Aorta (tissue), 5 donors: Measurements from ENCODE around the gene GATAD2A. TPM values are rescaled to one million over a fixed set of nuclear protein-coding genes. Genes with fewer than 3 reads are reported as not detected.

ENCODE experiments used
- ATAC-seq: fragments of 200-7000 bp; cut with Tn5 transposase; one replicate; pipeline ENCODE4 v1.9.1; 2022; ENCODE audit warnings: moderate library complexity; ENCODE audit not compliant: low FRiP score
- DNase-seq, 2 donors: peaks; one replicate each; pipeline ENCODE4 v3.0.0-alpha.2; 2020
- H3K27ac ChIP-seq, 2 donors: one replicate each; pipeline ENCODE4 v1.5.1; 2013; ENCODE audit warnings: low read length in 2 of 2, mild to moderate bottlenecking in 2 of 2, moderate library complexity in 2 of 2, control low read depth in 1 of 2, inconsistent platforms in 1 of 2, low read depth in 1 of 2
- H3K27me3 ChIP-seq, 2 donors: one replicate each; pipeline ENCODE4 v1.6.1; 2013; ENCODE audit warnings: control low read depth in 1 of 2, low read length in 1 of 2, mild to moderate bottlenecking in 1 of 2, moderate library complexity in 1 of 2; ENCODE audit not compliant: insufficient read depth in 2 of 2, control insufficient read depth in 1 of 2
- H3K36me3 ChIP-seq, 2 donors: one replicate each; pipeline ENCODE4 v1.6.1; 2013; ENCODE audit warnings: control low read depth in 1 of 2, low read length in 1 of 2, mild to moderate bottlenecking in 1 of 2; ENCODE audit not compliant: insufficient read depth in 2 of 2, control insufficient read depth in 1 of 2
- H3K4me1 ChIP-seq, 2 donors: one replicate each; pipeline ENCODE4 v1.6.1; 2013; ENCODE audit warnings: low read length in 2 of 2, control low read depth in 1 of 2, mild to moderate bottlenecking in 1 of 2, moderate library complexity in 1 of 2; ENCODE audit not compliant: insufficient read depth in 2 of 2, control insufficient read depth in 1 of 2
- H3K4me3 ChIP-seq, 2 donors: one replicate each; pipeline ENCODE4 v1.5.1; 2013; ENCODE audit warnings: low read length in 2 of 2, control low read depth in 1 of 2, mild to moderate bottlenecking in 1 of 2
- H3K9me3 ChIP-seq: one replicate; pipeline ENCODE4 v1.6.1; 2013; ENCODE audit warnings: mild to moderate bottlenecking, low read length; ENCODE audit not compliant: control insufficient read depth
- WGBS, 2 donors: extraction: QIAGEN DNeasy Blood & Tissue Kit; methylation state at CpG; one replicate each; pipeline ENCODE4 v1.1.7; 2013; 5-methylcytosine and 5-hydroxymethylcytosine counted together
- intact Hi-C, 2 donors: fragments of 100-400 bp; cut with DNase I; formaldehyde crosslinking; loops; one replicate each; pipeline versions ENCODE4 v1.14.2 to v1.15.0; 2022
- polyA plus RNA-seq, 2 donors: library from polyadenylated mRNA; stranded (reverse); fragments of 200-250 nt; gene quantifications; one replicate each; pipeline ENCODE4 v1.2.3, GENCODE V29; 2013
- total RNA-seq, 2 donors: library from RNA; stranded (reverse); fragmentation: NEBNext Ultra II Directional; extraction: Animal tissue kit (Norgen Biotek cat#: 25700); gene quantifications; one replicate each; pipeline ENCODE4 v1.2.1, GENCODE V29; 2021
- donor health status: healthy with polysubstance abuse.
- donor health status: Bipolar disorder and iron deficiency.
- donor health status: DM: no; HTN: no; CAD: no.
- donor health status: DM: no; HTN: no; CAD: no.
- donor health status: DM: yes; HTN: yes; CAD: no.

Gene GATAD2A
- total and polyA plus RNA-seq, 4 donors = 17.9 to 86.7 (median 50.7) TPM

DNA sequence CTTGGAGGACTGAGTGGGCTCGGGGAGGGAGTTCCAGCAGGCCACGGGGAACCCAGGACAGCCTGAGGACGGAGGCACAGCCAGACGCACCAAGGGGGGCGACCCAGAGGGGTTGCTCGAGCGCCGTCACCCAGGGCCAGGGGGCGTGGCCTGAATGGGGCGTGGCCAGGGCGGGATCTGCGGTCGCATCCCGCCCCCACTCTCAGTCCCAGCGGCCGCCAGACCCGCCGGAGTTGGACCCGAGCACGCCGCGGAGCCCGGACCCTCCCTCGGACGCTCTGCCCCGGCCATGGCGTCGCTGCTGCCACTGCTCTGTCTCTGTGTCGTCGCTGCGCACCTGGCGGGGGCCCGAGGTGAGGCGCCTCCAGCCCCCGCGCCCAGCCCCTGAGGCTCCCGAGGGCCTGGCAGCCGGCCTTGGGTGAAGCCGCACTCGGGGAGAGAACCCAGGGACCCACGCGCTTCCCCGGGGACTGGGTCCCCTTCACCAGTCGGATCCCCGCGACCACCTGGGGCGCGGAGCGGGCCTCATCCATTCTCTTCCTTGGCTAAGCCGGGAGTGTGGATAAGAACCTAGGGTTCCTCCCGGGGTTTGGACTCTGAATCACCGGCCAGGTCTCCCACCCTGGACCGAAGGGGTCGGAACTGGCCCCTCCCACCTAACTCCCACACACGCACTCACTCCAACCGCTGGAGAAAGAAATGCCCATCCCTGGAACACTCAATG, 132.7 kb downstream of the GATAD2A start, which contains the start of gene CILP2:
Gene CILP2 (plus strand): TSS at position 205 of the 724 bp plus-strand sequence. CDS start 85 bp downstream, at position 290.
- Histone ChIP-seq H3K27me3 (no peaks in the 10 kb centered on the region), H3K27ac (no peak within 1 kb of the TSS), H3K4me3 (no peak within 1 kb of the TSS), H3K4me1 (no peaks in the 10 kb centered on the region), H3K36me3 (no peaks in the 10 kb centered on the region), H3K9me3 (no peaks in the 10 kb centered on the region)
- WGBS, 2 donors = 2 to 3% methylated on average over 47 to 56 of the region's 56 CpGs
- intact Hi-C loops = no loop called here
- ATAC-seq (no peak), DNase-seq (peak in 1 of 2 donors; percentile 86)

DNA sequence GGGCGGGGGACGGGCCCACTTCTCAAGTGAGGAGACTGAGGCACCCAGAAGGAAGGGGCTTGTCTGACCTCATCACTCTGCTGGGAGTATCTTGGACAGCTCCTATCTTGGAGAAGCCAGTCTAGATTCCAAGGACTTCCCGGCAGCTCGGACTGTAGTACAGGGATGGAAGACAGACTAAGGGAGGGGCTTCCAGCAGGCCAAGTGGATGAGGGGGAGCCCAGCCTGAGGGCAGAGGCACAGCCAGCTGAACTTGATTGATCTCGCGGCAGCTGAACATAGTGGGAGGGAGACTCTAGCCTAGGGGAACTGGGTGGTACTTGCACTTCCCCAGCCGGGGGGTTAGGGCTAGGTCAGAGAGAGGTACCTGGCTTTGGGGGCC, 133.3 kb downstream of the GATAD2A start:
- no peak overlapping the region for H3K4me3 ChIP-seq
- 25 to 27% methylated on average over 7 of the region's 7 CpGs for WGBS, 2 donors
- no peak for ATAC-seq
- no peak for DNase-seq
- H3K9me3 ChIP-seq = no peaks in the 10 kb centered on the region
- H3K27ac ChIP-seq = no peak overlapping the region
- H3K36me3 ChIP-seq = no peaks in the 10 kb centered on the region
- intact Hi-C loops = no loop called here
- H3K27me3 ChIP-seq = no peaks in the 10 kb centered on the region
- H3K4me1 ChIP-seq = no peaks in the 10 kb centered on the region

DNA sequence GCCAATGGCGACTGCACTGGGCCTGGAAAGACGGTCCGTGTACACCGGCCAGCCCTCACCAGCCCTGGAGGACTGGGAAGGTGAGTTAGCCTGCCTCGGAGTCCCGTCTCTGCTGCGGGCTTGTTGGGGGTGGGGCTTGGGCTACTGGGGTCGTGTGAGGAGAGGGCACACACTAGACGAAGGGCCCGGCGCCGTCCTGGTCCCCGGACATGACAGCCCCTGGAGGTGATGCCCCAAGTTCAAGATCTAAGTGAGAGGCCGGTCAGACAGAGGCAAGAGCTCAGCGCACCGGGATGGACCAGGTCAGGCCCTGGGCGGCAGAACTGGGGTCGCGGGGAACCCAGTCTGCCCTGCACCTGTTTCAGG, 134.2 kb downstream of the GATAD2A start:
- 27 to 32% methylated on average over 18 to 19 of the region's 19 CpGs for WGBS, 2 donors
- Histone ChIP-seq H3K4me1 (no peaks in the 10 kb centered on the region), H3K36me3 (no peaks in the 10 kb centered on the region), H3K27me3 (no peaks in the 10 kb centered on the region), H3K27ac (no peak overlapping the region), H3K9me3 (no peaks in the 10 kb centered on the region), H3K4me3 (no peak overlapping the region)
- no peak for DNase-seq
- intact Hi-C loops = no loop called here
- ATAC-seq = no peak

DNA sequence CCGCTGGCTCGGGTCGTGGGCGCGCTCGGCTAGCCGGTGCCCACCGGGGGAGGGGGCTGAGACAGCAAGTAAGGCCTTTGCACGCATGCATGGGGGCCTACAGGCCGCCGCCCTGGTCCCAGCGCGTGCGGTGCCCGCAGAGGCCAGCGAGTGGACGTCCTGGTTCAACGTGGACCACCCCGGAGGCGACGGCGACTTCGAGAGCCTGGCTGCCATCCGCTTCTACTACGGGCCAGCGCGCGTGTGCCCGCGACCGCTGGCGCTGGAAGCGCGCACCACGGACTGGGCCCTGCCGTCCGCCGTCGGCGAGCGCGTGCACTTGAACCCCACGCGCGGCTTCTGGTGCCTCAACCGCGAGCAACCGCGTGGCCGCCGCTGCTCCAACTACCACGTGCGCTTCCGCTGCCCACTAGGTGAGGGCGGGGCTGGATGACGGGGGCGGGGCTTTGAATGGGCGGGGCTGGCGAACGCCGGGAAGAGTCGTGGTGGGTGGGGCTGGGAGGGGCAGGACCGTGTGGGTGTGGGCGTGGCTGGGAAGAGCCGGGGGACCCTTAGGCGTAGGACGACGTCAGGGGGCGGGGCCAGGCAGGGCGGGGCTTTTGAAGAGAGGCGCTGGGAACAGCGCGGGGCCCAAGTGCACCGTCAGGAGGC, 134.7 kb downstream of the GATAD2A start:
- H3K27me3 ChIP-seq = no peaks in the 10 kb centered on the region
- WGBS, 2 donors = 8 to 9% methylated on average over 70 to 74 of the region's 74 CpGs
- no peak overlapping the region for H3K27ac ChIP-seq
- peak; percentile 74 to 90 for DNase-seq
- ATAC-seq = peak; percentile 28
- intact Hi-C loops = no loop called here
- H3K4me1 ChIP-seq = no peaks in the 10 kb centered on the region
- H3K36me3 ChIP-seq = no peaks in the 10 kb centered on the region
- no peaks in the 10 kb centered on the region for H3K9me3 ChIP-seq
- no peak overlapping the region for H3K4me3 ChIP-seq

DNA sequence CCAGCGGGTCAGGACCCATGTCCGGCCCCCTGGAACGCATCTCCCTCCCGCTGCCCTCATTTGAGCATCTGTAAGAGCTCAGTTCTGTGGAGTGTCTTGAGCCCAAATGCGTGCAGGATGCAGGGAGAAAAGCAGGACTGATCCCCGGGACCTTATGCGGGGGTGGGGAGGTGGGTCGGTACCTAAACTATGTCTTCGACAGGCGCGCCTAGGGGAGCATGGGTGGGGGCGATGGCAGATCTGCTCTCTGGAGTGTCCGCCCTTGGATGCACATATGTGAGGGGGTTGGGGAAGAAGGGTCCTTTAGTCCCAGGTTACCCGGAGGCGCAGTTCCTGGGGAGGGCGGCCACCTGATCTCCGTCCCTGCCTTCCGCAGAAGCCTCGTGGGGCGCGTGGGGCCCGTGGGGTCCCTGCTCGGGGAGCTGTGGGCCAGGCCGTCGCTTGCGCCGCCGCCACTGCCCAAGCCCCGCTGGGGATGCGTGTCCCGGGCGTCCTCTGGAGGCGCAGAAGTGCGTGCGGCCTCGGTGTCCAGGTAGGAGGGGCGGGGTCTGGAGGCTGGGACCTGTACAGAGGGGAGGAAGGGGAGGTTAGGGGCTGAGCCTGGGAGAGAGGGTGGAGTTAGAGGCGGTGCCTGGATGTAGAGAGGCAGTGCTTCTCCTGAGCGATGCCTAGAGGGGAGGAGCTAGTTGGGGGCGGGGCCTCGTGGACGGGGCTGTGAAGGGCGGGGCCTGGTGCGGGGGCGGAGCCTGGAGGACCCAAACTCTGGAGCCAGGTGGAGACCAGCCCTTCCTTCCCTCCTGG, 135.4 kb downstream of the GATAD2A start:
- H3K27me3 ChIP-seq = no peaks in the 10 kb centered on the region
- H3K9me3 ChIP-seq = no peaks in the 10 kb centered on the region
- 3 to 4% methylated on average over 41 to 45 of the region's 45 CpGs for WGBS, 2 donors
- H3K36me3 ChIP-seq = no peaks in the 10 kb centered on the region
- ATAC-seq = peak; percentile 8
- no peak overlapping the region for H3K4me3 ChIP-seq
- no peak overlapping the region for H3K27ac ChIP-seq
- intact Hi-C loops = no loop called here
- DNase-seq = peak in 1 of 2 donors; percentile 84
- no peaks in the 10 kb centered on the region for H3K4me1 ChIP-seq

DNA sequence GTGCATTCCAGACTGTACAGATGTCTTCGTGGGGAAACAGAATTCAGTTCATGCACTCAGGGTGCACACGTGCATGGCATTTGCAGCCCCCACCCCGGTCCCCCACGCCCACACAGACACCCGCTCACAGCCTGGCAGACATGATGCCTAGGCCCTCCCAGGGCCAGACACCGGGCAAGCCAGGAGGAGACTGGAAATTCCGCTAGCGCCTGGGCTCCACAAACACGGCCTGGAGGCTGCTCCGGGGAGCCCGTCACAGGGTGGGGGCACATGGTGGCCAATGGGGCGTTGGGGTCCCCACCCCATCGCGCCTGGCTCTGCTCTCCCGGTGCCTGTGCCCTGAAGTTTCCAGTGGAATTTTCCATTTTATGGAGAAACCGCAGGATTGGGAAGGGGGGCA, 136.1 kb downstream of the GATAD2A start:
- H3K36me3 ChIP-seq = no peaks in the 10 kb centered on the region
- H3K27ac ChIP-seq = no peak overlapping the region
- WGBS, 2 donors = 68 to 70% methylated on average over 16 of the region's 16 CpGs
- H3K9me3 ChIP-seq = no peaks in the 10 kb centered on the region
- no peaks in the 10 kb centered on the region for H3K4me1 ChIP-seq
- H3K4me3 ChIP-seq = no peak overlapping the region
- intact Hi-C loops = no loop called here
- no peak for DNase-seq
- no peaks in the 10 kb centered on the region for H3K27me3 ChIP-seq
- no peak for ATAC-seq

DNA sequence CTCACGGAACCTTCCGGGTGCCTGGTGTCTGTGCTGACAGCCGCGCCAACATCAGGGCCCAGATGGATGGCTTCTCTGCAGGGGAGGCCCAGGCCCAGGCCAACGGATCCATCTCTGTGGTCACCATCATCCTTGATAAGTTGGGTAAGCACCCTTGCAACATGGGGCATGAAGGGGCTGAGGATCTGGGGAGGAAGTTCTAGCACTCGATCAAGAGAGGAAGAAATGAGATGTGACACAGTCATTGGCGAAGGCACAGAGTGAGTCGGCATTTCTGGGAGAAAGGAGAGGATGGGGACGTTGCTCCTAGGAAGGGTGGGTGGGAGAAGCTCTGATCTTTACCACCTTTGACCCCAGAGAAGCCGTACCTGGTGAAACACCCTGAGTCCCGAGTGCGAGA, 137.0 kb downstream of the GATAD2A start:
- no peaks in the 10 kb centered on the region for H3K4me1 ChIP-seq
- no peak for ATAC-seq
- H3K9me3 ChIP-seq = no peaks in the 10 kb centered on the region
- no peaks in the 10 kb centered on the region for H3K27me3 ChIP-seq
- no peaks in the 10 kb centered on the region for H3K36me3 ChIP-seq
- no peak overlapping the region for H3K4me3 ChIP-seq
- no peak overlapping the region for H3K27ac ChIP-seq
- no peak for DNase-seq
- intact Hi-C loops = no loop called here
- 83 to 85% methylated on average over 12 of the region's 12 CpGs for WGBS, 2 donors

DNA sequence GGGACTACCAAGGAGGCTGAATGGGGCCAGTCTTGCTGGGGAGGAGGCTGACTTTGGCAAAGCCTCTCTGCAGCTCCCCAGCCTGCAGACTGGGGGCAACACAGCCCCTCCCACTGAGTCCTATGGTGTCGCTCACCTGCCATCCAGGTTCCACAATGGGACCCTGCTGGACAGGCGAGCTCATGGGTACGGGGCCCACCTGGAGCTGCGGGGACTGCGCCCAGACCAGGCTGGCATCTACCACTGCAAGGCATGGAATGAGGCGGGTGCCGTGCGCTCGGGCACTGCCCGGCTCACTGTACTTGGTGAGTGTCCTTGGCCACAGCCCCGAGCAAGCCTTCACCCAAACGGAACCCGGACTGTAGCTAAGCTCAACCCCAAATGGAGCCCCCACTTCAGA, 137.6 kb downstream of the GATAD2A start:
- intact Hi-C loops = no loop called here
- 90 to 95% methylated on average over 13 of the region's 13 CpGs for WGBS, 2 donors
- no peaks in the 10 kb centered on the region for H3K27me3 ChIP-seq
- H3K27ac ChIP-seq = no peak overlapping the region
- no peaks in the 10 kb centered on the region for H3K9me3 ChIP-seq
- no peak overlapping the region for H3K4me3 ChIP-seq
- DNase-seq (no peak), ATAC-seq (no peak)
- H3K36me3 ChIP-seq = no peaks in the 10 kb centered on the region
- no peaks in the 10 kb centered on the region for H3K4me1 ChIP-seq
